ENCODE results near the gene CMTM8.

The CMTM8 gene

GRCh38 chr3:32347343-32348125, 109.1 kb downstream of the CMTM8 start:
- DNase-seq: no peak

- no peak for DNase-seq
These were observed 110.7 kb downstream of the CMTM8 start for GRCh38 chr3:32349184-32349583.

- no peak for DNase-seq
These were observed 114.1 kb downstream of the CMTM8 start for GRCh38 chr3:32352563-32352962.

- DNase-seq: no peak
These were observed 114.9 kb downstream of the CMTM8 start for GRCh38 chr3:32353351-32353750.

- no peak for DNase-seq
These were observed 115.9 kb downstream of the CMTM8 start for GRCh38 chr3:32354362-32354778.

DNA sequence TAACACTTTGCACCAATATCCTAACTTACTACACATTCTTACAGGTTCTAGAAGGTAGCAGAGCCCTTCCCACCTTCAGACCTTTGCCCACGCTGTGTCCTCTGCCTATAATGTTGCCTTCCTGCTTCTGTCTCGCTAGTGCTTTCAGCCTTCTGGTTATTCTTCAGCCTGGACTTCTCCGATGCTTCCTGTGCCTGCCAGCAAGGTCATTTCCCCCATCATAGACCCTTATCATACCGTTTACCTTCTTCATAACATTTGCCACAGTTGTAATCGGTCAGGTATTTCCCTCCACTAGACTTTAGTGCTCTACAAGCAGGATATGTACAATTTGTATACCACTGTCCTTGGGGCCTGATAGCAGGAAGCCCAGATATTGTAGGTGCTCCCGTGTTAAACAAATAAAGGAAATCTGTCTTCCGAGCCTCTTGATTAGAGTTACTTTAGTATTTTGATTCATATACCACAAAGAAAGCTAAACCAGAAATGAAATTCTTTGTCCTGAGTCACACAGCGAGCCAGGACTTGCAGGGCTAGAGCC, 117.3 kb downstream of the CMTM8 start:
- no peak for DNase-seq

DNA sequence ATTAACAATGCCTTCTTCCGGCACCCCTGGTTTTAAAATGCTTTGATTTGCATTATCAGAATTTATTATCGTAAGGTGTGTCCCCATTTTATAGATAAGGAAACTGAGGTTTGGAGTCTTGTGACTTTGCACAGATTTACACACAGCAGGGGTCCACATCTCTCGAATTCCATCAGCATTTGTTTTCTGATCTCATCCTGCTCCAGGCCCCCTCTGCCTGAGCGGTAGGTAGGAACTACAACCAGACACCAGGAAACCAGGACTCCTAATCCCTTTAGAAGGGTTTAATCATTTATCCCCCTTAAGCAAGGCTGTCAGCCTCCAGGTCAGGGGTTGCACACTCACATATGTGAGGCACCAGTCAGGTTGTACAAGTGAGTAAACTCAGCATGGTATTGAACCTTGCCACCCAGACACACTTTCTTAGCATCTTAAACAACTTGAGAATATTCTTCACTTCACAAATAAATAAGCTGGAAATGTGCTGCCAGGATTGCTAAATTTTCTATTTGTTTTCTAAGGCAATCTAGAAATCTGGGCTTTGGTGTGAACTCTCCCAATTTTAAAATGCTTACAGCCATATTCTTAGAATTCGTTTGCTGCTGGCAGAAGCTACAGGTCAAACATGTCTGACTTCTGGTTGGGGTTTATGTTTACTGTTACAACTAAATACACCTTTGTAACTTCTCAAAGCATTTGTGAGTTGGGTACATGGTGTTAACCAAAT, 121.4 kb downstream of the CMTM8 start:
- no peak for DNase-seq

DNA sequence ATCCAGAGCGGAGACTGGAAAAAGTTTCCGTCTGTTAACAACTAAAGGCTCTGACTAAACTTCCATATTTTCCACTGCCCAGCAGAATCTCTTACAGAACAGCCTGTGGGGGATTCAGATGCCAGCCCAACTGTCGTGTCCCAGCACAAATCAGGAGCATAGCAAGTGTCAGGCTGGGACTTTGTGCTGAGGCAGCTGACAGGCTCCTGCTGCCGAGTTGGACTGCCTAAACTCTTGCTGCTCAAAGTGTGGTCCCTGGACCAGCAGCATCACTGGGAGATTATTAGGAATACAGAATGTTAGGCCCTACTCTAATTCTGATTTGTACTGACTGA, 122.0 kb downstream of the CMTM8 start:
- DNase-seq: no peak

DNA sequence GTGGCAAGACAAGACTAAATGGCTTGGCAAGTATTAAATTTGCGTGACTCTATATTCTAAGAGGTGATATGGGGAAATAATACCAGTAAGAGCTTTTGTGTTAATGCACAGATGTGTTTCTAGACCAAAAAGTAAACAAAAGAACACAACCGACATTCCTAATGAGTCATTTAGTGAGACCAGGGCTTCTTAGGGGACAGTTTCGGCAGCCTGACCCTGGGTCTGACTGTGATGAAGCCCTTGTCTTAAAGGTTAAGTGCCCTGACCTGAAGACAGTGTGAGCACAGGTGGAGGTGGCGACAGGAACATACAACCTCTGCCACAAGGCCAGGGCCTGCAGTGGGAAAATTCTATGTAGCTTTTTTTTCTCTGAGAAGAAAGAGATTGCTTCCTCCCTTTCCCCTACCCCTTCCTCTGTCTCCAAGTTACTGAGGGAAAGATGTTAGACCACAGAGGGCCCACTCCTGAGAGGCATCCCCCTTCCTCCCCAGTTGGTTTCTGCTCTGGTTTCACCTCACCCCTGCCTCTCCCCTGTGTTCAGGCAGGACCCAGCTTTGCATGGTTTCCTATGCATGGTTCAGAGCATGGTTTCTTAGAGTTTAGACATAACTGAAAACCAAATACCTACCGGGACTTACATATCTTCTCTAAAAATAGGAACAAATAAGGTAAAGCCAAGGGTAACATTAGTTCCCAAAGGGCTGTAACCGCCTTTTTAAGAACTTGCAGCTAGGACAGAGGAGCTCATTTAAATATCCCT, 128.3 kb downstream of the CMTM8 start:
- no peak for DNase-seq

DNA sequence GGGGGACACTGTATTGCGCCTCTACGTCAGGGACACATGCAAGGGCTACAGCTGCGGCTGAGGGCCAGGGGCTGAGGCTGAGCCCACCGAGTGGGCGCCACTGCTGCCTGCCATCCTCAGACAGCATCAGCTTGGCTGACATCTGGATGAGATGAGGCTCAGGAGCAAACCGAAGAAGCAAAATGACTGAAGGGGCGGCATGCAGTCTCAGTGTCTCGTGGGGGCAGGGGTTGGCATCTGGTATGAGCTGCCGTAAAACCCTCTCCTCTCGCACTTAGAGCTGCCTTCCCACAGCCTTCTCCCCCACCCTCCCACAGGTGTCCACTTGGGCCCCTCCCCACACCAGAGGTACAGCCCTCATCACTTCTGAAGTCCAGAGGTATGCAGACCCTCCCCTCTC, 129.0 kb downstream of the CMTM8 start:
- no peak for DNase-seq

- no peak for DNase-seq
These were observed 133.2 kb downstream of the CMTM8 start for GRCh38 chr3:32371461-32372212.

GRCh38 chr3:32372213-32372490, 133.7 kb downstream of the CMTM8 start:
- no peak for DNase-seq

- DNase-seq: no peak
These were observed 134.8 kb downstream of the CMTM8 start for GRCh38 chr3:32373276-32373675.

DNA sequence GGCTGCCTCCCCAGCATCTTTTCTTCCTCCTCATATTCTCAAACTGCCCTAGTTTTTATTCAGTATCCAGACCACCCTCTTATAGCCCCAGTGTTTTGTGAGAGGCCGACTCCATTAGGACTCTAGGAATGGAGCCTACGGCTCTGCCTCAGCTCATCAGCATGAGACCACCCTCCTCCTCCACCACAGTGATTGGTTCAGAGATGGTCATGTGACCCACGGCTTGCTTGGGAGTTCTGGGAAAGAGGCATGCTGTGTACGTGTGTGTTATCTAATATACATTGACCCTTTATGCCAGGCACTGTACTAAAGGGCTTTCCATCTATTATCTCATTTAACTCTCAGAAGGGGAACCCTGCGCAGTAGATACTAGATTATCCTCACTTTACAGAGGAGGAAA, 135.4 kb downstream of the CMTM8 start:
- no peak for DNase-seq

- peak in 1 of 2 experiments; percentile 3 for DNase-seq
These were observed 136.5 kb downstream of the CMTM8 start for GRCh38 chr3:32374788-32375595.

DNA sequence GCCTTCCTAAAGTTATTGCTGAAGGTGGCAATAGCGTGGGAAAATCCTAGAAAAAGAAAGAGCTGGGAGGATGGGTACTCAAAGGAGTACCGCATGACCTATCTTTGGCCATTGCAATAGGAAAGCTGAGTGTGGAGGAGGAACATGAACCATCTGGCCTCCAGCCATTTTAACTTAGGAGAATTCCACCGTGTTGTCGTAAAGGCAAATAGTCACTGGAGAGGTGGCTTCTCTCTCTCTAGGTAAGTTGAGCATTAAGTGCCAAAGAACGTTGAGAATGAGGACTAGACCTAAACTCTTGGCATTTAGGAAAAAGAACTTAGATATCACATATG, 137.1 kb downstream of the CMTM8 start:
- no peak for DNase-seq

GRCh38 chr3:32376115-32376514, 137.6 kb downstream of the CMTM8 start:
- no peak for DNase-seq

GRCh38 chr3:32379831-32380500, 141.5 kb downstream of the CMTM8 start:
- no peak for DNase-seq

DNA sequence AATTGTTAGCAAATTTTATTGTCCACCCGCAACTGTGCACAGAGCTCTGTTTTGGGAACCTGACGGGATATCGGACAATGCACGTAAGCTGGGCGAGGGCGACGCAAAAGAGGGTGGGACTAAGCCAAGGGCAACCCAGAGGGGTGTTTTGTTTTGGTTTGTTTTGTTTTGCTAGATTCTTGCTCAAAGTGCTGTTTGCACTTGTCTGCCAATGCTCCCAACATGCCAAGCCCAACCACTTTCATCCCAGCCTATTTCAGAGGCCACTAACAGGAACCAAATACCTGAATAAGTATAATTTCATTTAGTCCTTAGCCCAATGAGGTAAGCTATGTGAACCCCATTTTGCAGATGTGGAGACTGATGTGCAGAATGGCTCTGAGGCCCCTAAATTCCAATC, 143.4 kb downstream of the CMTM8 start:
- DNase-seq: no peak

- no peak for DNase-seq
These were observed 144.7 kb downstream of the CMTM8 start for GRCh38 chr3:32383136-32383711.

DNA sequence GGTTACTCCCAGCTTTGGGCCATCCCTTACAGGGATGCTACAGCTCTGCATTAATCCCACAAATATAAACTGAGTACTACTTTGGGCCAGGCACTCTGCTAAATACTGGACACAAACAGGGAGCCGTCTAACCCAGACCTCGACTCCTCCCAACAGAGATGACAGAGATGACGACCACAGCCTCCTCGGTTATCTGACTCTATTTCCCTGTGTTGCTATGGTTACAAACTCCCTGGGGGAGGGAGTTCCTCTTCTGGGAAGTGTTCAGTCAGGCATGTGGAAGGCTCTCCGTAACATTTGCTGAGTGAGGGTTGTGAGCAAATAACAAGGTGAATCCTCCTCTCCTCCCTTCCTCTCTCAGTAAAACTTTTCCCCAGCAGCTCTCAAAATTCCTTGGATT, 146.5 kb downstream of the CMTM8 start:
- no peak for DNase-seq
